GM18526 (cell line): ENCODE data around the gene GAL3ST1.

ENCODE experiments used
- POLR2A ChIP-seq: IDR thresholded peaks from 3 replicates; pipeline ENCODE4 v1.6.1; 2011; ENCODE audit not compliant: insufficient read length; ENCODE audit errors: extremely low read depth

Gene GAL3ST1

DNA sequence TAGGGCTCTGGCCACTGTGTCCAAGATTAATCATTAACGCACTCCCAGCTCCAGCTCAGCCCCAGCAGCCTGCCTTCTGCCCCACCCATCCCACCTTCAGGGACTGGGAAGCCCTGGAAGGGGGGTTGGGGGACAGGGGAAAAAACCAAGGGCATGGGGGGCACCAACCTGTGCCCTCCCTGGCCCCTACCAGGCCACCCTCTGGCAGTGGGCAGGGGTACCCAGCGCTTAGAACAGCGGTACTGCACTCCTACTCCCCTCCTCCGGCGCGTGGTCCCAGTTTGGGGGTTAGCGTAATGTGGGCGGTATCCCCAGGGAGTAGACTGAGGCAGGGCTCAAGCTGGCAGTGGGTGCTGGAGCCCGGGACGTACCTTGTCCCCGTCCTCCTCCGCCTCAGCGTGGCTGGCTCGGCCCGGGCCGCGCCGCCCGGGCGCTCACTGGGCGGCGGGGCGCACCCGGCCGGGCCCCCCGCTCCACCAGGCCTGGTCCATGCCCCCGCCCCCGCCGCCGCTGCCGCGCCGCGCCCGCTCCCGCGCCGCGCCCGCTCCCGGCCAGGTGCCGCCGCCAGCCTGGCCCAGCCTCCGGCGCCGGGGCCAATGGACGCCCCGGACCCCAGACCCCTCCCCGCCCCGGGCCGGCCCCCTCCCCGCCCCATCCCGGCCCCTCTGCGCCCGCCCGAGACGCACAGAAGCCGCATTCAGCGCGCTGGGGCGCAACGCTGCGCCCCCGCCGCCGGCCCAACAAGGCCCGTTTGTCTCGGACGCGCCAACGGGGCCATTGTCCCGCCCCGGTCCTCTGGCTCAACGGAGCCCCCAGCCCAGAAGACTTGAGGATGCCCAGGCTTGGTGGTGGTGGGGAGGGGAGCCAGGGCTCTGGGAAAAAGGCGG lies at the start of gene GAL3ST1:
Gene GAL3ST1 (minus strand): TSS at position 571 of the 887 bp plus-strand sequence. CDS start 17,273 bp downstream, outside the sequence.
- TF ChIP-seq POLR2A, result no peak

DNA sequence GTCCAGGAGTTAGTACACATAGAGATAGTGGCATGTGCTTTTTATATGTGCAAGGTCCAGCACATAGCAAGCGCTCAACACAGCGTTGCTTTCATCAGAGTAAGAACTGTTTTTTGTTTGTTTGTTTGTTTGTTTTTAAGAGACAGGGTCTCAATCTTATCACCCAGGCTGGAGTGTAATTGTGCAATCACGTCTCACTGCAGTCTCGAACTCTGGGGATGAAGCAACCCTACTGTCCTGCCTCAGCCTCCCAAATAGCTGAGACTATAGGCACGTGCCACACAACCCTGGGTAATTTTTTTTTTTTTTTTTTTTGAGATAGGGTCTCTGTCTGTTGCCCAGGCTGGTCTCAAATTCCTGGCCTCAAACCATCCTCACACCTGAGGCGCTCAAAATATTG lies 43.4 kb upstream of the GAL3ST1 start:
- TF ChIP-seq POLR2A, result no peak

GRCh38 chr22:30615543-30615954 lies 41.1 kb upstream of the GAL3ST1 start:
- no peak for TF ChIP-seq POLR2A

DNA sequence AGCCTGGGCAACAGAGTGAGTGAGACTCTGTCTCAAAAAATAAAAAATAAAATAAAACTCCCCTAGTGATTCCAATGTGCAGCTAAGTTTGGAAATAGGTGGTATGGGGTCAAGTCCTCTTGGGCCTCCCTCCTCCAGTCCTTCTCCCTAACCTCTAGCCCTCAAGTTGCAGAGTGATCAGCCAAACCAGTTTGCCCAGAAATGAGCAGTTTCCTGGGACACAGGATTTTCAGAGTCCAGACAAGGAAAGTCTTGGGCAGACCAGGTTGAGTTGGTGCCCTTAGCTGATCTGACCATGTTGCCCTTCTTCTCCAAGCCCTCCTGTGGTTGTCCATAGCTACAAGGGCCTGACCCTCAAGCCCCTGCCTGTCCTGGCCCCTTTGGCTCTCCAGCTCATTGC lies 40.4 kb upstream of the GAL3ST1 start:
- no peak for TF ChIP-seq POLR2A

- no peak for TF ChIP-seq POLR2A
Observed at GRCh38 chr22:30614268-30614667, 39.8 kb upstream of the GAL3ST1 start.

DNA sequence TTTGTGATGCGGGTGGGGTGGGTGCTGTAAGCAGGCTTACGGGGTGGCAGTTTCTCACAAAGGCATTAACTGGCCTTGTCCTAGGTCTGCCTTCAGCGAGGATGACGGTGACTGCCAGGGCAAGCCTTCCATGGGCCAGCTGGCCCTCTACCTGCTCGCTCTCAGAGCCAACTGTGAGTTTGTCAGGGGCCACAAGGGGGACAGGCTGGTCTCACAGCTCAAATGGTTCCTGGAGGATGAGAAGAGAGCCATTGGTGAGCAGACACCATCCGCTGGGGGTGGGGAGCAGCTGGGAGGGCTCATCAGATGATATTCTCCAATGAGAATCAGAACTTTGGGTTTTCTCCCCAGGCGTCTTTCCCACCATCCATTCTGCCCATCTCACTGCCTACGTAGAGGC lies 38.3 kb upstream of the GAL3ST1 start:
- TF ChIP-seq POLR2A, result no peak

DNA sequence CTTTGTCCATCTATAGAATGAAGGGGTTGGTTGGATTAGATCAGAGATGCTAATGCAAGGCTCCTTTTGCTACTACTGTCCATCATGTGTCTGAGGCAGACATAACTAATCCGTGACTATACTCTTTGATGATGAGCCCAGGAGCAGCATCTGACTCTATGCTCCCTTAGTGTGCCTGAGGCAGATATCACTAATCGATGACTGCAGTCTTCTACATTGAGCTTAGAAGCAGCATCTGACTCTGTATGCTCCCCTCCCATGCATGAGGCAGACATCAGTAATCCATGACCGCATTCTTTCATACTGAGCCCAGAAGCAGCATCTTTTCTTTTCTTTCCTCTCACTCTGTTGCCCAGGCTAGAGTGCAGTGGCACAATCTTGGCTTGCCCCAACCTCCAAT lies 36.7 kb upstream of the GAL3ST1 start:
- TF ChIP-seq POLR2A, result no peak

- TF ChIP-seq POLR2A, result no peak
Observed at GRCh38 chr22:30610299-30610698, 35.8 kb upstream of the GAL3ST1 start.

DNA sequence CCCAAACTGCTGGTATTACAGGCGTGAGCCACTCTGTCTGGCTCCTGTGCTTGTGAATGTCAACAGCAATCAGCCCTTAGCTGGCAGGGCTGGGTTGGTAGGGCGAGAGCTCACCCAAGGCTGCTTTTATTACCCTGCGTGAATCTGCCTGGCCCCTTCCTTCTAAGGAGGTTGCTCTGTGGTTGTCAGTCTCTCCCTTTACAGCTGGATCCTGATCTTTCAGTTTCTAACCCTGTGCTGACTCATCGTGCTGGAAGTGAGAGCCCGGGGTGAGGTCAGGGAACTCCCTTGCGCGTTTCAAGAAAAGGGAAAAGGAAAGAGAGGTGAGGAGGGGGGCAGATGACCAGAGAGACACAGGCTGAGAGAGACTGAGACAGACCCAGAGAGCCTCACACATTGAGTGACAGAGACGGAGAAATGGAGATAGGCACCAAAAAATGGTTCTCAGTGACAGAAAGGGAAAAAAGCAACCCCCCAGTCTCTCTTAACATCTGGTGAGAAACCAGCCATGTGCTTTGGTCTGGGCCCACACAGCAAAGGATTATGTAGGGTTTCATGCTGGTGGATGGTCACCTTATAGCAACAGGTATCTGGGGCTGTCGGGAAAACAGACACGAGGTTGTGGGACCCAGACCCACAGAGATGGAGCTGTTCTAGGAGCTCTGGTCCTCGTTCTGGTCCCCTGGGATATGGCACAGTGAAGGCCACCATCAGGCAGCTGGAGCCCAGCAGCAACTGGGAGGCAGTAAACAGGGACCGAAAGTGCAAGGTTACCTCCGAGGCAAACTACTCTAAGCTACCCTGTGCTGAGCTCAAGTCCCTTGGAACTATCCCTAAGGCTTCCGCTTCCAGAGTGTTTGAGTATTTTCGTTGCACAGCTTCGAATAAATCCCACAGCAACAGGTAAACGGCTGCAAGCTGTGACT lies 35.1 kb upstream of the GAL3ST1 start:
- no peak for TF ChIP-seq POLR2A

DNA sequence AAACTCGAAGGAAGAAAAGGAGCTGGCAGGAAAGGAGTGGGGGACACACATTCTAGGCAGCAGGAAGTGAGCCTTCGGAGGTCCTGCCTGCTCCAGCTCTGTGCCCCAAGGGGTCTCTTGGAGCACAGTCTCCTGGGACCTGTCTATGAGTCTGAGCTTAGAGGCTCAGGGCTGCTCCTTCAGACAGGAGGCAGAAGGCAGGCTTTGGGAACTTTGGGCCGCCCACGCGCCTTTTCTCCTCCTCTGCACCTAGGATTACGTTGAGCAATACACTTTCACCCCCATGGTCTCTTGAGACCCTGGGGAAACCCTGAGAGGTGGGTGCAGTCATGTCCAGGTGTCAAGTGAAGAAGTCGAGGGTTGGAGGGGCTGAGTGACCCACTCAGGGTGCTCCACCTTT lies 33.5 kb upstream of the GAL3ST1 start:
- no peak for TF ChIP-seq POLR2A

DNA sequence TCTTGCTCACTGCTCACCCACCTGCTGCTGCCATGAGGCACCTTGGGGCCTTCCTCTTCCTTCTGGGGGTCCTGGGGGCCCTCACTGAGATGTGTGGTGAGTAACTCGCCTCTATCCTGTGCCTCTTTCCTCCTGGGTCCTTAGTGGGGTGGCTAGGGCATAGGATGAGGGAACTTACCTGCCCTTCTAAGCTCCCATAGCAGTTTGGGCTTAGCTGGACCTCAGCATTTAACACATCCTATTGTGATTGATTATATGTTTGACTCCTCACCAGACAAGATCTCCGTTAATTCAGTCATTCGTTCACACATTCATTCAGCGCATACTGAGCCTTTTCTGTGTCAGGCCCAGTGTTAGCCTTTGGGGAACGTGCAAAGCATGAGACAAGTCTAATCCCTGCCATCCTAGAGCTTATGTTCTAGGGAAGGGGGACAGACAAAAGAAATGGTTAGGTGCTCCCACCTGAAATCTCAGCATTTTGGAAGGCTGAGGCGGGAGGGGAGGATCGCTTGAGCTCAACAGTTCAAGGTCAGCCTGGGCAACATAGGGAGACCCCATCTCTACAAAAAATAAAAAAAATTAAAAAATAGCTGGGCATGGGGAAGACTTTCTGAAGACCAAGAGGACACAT lies 33.0 kb upstream of the GAL3ST1 start:
- no peak for TF ChIP-seq POLR2A

- peak; percentile 21 for TF ChIP-seq POLR2A
Observed at GRCh38 chr22:30606455-30607299, 32.2 kb upstream of the GAL3ST1 start, which contains the start of gene TCN2. TCN2 (plus strand) TSS chr22:30607174; CDS start chr22:30607332, 158 bp downstream.

DNA sequence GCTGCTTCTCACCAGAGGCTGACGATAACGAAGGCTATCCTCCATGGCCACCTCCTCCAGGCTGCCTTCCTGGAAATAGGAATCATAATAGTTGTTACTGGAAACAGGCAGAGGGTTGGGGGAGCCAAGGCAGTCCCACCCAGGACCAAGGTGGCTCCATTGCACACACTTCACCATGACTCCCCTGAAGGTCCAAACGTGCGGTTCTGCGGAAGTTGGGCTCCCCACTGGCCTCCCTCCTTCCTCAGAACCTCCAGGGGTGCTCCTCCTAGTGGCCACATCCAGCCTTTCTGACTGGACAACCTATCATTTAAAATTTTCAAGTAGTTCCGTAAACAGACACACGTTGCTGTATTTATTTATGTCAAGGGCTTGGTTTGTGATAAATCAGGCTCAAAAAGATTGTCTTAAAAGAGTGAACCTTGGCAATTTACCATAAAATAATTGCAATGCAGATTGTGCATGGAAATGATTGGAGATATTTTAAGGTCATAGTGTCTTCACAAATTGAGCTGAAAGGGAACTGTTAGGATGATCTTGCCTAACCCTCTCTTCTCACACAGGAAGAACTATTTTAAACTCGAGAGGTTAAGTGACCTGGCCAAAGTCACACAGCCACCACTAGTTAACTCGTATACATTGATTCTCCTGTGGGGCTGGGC lies 31.1 kb upstream of the GAL3ST1 start:
- no peak for TF ChIP-seq POLR2A

GRCh38 chr22:30604723-30605122 lies 30.3 kb upstream of the GAL3ST1 start:
- TF ChIP-seq POLR2A, result no peak
